Peyer's patch (tissue), 4 donors: ENCODE results near the gene PRSS50. TPM values are rescaled to one million over a fixed set of nuclear protein-coding genes. Genes with fewer than 3 reads are reported as not detected.

Source experiments
- DNase-seq, 3 donors: peaks; one replicate each; pipeline ENCODE4 v3.0.0-alpha.2; 2017 to 2019
- H3K27ac ChIP-seq, 4 donors: fragments of 200-600 bp; sonication (generic); one replicate each; pipeline ENCODE4 v1.5.1; 2016 to 2019
- H3K27me3 ChIP-seq, 2 donors: fragments of 200-600 bp; sonication (generic); one replicate each; pipeline ENCODE4 v1.5.1; 2019
- H3K36me3 ChIP-seq, 3 donors: fragments of 200-600 bp; sonication (generic); one replicate each; pipeline ENCODE4 v1.5.1; 2016 to 2019
- H3K4me1 ChIP-seq, 4 donors: fragments of 200-600 bp; sonication (generic); one replicate each; pipeline ENCODE4 v1.5.1; 2016 to 2019
- H3K4me3 ChIP-seq, 4 donors: fragments of 200-600 bp; sonication (generic); 1 replicate in 3 of 4; 2 replicates in 1 of 4; pipeline ENCODE4 v1.5.1; 2016 to 2019; ENCODE audit warnings: mild to moderate bottlenecking in 1 of 4
- H3K9me3 ChIP-seq, 4 donors: fragments of 200-600 bp; sonication (generic); one replicate each; pipeline ENCODE4 v1.5.1; 2016 to 2019; ENCODE audit warnings: mild to moderate bottlenecking in 1 of 4
- POLR2A ChIP-seq, 2 donors: fragments of 450-650 bp; IDR thresholded peaks; one replicate each; pipeline ENCODE4 v1.5.1; 2017; ENCODE audit warnings: antibody characterized with exemption in 2 of 2, mild to moderate bottlenecking in 2 of 2, moderate library complexity in 2 of 2
- total RNA-seq, 4 donors: library from RNA; depleted of rRNA; stranded (reverse); fragments of >200 nt; gene quantifications; one replicate each; pipeline ENCODE4 v1.1.0, GENCODE V29; 2016
- TF ChIP-seq, protein P1 (sequence below), 6 experiments: fragments of 450-650 bp in 4 of 6; fragments of 200-600 bp in 2 of 6; sonication (generic) in 1 of 6; IDR thresholded peaks; one replicate each; pipeline ENCODE4 v1.5.1; 2017 to 2019; ENCODE audit warnings: antibody characterized with exemption in 6 of 6, mild to moderate bottlenecking in 3 of 6, moderate library complexity in 1 of 6

PRSS50 gene
- total RNA-seq, 4 donors from 2014 or later: not detected

DNA sequence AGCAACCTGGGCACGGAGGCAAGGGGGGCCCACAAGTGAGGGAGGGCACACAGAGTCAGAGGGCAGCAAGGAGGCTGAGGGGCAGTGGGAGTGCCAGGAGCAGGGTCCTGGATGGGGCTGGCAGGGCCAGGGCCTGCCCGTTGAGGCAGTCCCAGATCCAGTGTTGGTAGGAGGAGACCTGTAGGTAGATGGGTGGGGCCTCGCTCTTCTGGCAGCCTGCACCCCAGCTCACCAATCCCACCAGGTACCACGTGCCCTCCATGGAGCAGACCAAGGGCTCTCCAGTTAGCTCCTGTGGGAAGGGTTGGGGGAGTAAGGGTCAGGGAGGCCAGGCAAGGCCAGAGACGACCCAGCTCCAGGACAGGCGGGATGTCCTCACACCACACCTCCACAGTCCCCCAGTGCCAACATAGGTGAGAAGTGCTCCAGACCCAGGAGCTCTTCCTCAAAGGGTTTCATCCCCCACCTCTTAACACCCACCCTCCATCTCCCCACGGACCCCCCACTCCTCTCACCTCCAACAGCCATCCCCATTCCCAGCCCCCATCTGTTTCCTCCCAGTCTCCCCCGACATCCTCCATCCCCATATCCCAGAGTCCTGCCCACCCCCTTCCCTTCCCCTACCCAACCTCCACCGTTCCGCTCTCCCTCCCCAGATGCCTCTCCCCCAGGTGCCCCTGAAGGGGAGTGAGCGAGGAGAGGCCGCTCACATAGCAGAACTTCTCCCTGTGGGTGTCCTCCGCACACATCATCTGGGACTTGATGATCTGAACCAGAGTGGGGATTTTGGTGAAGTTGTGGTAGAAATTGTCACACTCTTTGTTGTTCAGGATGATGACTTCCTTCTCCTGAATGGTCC lies 5.2 kb downstream of the PRSS50 start:
- Histone ChIP-seq H3K27me3 (no peaks in the 10 kb centered on the region), H3K9me3 (no peaks in the 10 kb centered on the region), H3K4me1 (no peaks in the 10 kb centered on the region), H3K36me3 (no peaks in the 10 kb centered on the region), H3K27ac (no peak overlapping the region), H3K4me3 (no peak overlapping the region)
- TF ChIP-seq POLR2A (IDR thresholded peaks at IDR 0.05): no peak
- TF ChIP-seq, protein P1, sequence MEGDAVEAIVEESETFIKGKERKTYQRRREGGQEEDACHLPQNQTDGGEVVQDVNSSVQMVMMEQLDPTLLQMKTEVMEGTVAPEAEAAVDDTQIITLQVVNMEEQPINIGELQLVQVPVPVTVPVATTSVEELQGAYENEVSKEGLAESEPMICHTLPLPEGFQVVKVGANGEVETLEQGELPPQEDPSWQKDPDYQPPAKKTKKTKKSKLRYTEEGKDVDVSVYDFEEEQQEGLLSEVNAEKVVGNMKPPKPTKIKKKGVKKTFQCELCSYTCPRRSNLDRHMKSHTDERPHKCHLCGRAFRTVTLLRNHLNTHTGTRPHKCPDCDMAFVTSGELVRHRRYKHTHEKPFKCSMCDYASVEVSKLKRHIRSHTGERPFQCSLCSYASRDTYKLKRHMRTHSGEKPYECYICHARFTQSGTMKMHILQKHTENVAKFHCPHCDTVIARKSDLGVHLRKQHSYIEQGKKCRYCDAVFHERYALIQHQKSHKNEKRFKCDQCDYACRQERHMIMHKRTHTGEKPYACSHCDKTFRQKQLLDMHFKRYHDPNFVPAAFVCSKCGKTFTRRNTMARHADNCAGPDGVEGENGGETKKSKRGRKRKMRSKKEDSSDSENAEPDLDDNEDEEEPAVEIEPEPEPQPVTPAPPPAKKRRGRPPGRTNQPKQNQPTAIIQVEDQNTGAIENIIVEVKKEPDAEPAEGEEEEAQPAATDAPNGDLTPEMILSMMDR (IDR thresholded peaks at IDR 0.05): no peak
- DNase-seq: peak in 2 of 3 donors; percentile 28 to 34

DNA sequence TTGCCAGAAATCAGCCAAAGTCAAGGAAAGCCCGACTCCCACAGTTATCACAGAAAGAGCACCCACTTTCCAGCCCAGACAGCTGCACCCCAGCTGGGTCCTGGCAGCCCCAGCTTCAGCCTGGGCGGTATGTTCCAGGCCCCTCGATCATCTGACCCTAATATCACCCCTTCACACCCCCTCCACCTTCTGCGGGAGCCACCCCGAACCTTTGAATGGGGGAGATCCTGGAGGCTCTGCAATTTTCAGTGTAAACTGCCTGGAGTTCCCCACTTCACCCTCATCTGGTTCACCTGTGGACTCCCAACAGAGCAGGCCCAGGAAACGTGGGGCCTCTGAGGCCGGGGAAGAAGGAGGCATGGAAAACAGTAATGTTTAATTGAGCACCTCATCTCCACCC lies 5.9 kb downstream of the PRSS50 start:
- Histone ChIP-seq H3K27me3 (no peaks in the 10 kb centered on the region), H3K36me3 (no peaks in the 10 kb centered on the region), H3K4me1 (no peaks in the 10 kb centered on the region), H3K4me3 (no peak overlapping the region), H3K27ac (no peak overlapping the region), H3K9me3 (no peaks in the 10 kb centered on the region)
- DNase-seq: no peak
- TF ChIP-seq, protein P1 (IDR thresholded peaks at IDR 0.05): no peak
- no peak for TF ChIP-seq POLR2A (IDR thresholded peaks at IDR 0.05)

DNA sequence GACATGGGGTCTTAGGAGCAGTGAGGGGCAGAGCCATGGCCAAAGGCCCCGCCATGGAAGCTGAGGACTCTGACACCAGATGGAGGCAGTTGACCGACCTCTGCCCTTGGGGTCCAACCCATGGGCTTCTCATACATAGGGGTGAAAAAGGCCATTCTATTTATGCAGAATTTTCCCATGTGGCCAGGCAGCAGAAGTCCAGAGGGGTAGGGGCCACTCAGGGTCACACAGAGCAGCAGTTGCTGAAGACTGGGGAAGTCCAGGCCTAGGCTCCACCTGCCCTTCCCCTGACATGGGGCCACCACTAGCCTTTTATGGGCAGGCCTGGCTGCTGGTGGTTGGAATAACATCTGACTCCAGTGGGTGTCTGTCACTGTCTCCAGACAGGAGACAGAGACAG lies 6.4 kb downstream of the PRSS50 start:
- no peaks in the 10 kb centered on the region for H3K4me1 ChIP-seq
- TF ChIP-seq POLR2A (IDR thresholded peaks at IDR 0.05): no peak
- TF ChIP-seq, protein P1 (IDR thresholded peaks at IDR 0.05): no peak
- no peaks in the 10 kb centered on the region for H3K9me3 ChIP-seq
- H3K27me3 ChIP-seq: no peaks in the 10 kb centered on the region
- H3K27ac ChIP-seq: no peak overlapping the region
- DNase-seq: peak in 1 of 3 donors; percentile 28
- H3K36me3 ChIP-seq: no peaks in the 10 kb centered on the region
- H3K4me3 ChIP-seq: no peak overlapping the region

DNA sequence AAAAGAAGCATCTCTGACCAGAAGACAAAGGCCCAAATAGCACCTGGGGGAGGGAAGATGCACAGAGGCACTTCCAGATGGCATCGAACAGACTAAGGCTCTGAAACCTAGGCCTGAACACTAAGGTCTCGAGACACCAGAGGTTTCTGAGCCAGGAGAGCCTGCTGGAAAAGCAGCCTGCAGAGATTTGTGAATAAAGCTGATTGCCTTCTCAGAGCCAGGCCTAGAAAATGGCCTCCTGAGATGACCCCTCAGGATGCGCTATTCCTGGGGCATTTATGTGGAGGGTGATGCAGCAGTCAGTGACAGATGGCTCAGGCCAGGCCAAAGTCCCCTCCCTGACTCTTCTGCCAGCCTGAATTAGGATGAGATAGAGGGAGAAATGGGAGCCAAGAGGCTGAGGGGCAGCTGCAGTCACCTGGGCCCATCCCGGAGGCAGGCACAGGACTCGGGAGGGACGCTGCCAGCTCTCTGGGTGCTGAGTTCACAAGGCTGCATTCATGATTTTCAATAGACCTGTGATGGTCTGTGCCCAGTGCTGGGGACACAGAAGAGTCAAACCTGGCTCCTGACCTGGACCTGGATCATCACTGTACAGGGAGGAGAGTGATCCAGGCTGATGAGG lies 6.9 kb downstream of the PRSS50 start:
- no peak overlapping the region for H3K4me3 ChIP-seq
- H3K27ac ChIP-seq: no peak overlapping the region
- H3K36me3 ChIP-seq: no peaks in the 10 kb centered on the region
- TF ChIP-seq, protein P1 (IDR thresholded peaks at IDR 0.05): no peak
- TF ChIP-seq POLR2A (IDR thresholded peaks at IDR 0.05): no peak
- no peaks in the 10 kb centered on the region for H3K27me3 ChIP-seq
- no peaks in the 10 kb centered on the region for H3K9me3 ChIP-seq
- H3K4me1 ChIP-seq: no peaks in the 10 kb centered on the region
- DNase-seq: peak in 2 of 3 donors; percentile 26 to 35

DNA sequence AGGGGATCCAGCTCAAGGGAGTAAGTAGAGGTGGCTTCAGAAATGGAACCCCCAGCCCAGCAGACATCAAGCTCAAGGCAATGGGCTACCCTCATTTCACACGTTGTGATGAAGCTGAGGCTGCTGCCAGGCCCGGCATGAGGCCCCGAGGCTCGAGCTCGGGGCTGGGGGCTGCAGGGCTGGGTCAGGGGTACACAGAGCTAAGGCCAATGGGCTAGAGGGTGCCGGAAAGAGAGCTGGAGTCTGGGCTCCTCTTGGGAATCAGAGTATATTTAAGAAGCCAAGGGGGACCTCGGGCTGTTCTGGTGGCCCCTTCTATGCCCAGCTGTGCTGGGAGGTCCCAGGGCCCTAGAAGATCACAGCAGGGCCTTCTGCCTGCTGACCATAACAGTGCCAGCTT lies 7.4 kb downstream of the PRSS50 start:
- no peak overlapping the region for H3K27ac ChIP-seq
- TF ChIP-seq, protein P1 (IDR thresholded peaks at IDR 0.05): no peak
- no peak for TF ChIP-seq POLR2A (IDR thresholded peaks at IDR 0.05)
- peak in 2 of 3 donors; percentile 13 to 25 for DNase-seq

More for the DNA sequence above, 7.4 kb downstream of the PRSS50 start:
- H3K4me3 ChIP-seq: no peak overlapping the region
- no peaks in the 10 kb centered on the region for H3K4me1 ChIP-seq
- no peaks in the 10 kb centered on the region for H3K36me3 ChIP-seq
- H3K27me3 ChIP-seq: no peaks in the 10 kb centered on the region
- no peaks in the 10 kb centered on the region for H3K9me3 ChIP-seq
